Esophagus squamous epithelium (tissue), 5 donors: ENCODE data around the gene DNAJB12. TPM values are rescaled to one million over a fixed set of nuclear protein-coding genes. Genes with fewer than 3 reads are reported as not detected.
"Not testable (repeated sequence)": the region's sequence is repeated elsewhere in the genome, so short reads cannot be mapped to it uniquely, and the experiment has no call there.

Experiments
- DNase-seq: peaks from one replicate; lab custom pipeline; 2025; lab: John Stamatoyannopoulos, UW
- H3K27ac ChIP-seq, 4 donors: fragments of 200-600 bp; sonication (generic); one replicate each; pipeline ENCODE4 v1.5.1; 2016 to 2019; ENCODE audit warnings: mild to moderate bottlenecking in 1 of 4
- H3K27me3 ChIP-seq, 4 donors: fragments of 200-600 bp; sonication (generic); 1 replicate in 3 of 4; 2 replicates in 1 of 4; pipeline versions ENCODE4 v1.5.1 to v1.6.0; 2017 to 2021; ENCODE audit warnings: antibody characterized with exemption in 1 of 4
- H3K36me3 ChIP-seq, 3 donors: fragments of 200-600 bp; sonication (generic); one replicate each; pipeline ENCODE4 v1.5.1; 2016 to 2019
- H3K4me1 ChIP-seq, 3 donors: fragments of 200-600 bp; sonication (generic); one replicate each; pipeline ENCODE4 v1.5.1; 2017 to 2019
- H3K4me3 ChIP-seq, 4 donors: fragments of 200-600 bp; sonication (generic); 1 replicate in 3 of 4; 2 replicates in 1 of 4; pipeline ENCODE4 v1.5.1; 2016 to 2019; ENCODE audit warnings: mild to moderate bottlenecking in 2 of 4, moderate library complexity in 1 of 4
- H3K9me3 ChIP-seq, 3 donors: fragments of 200-600 bp; sonication (generic); one replicate each; pipeline ENCODE4 v1.5.1; 2016 to 2019
- CTCF ChIP-seq, 6 experiments: fragments of 450-650 bp in 4 of 6; fragments of 200-600 bp in 2 of 6; sonication (generic) in 2 of 6; IDR thresholded peaks; one replicate each; pipeline ENCODE4 v1.5.1; 2016 to 2019; ENCODE audit warnings: antibody characterized with exemption in 6 of 6, mild to moderate bottlenecking in 4 of 6, moderate library complexity in 4 of 6
- POLR2A ChIP-seq, 4 donors: fragments of 450-650 bp; IDR thresholded peaks; one replicate each; pipeline ENCODE4 v1.6.1; 2017; ENCODE audit warnings: antibody characterized with exemption in 4 of 4, mild to moderate bottlenecking in 4 of 4, moderate library complexity in 3 of 4
- whole genome bisulfite sequencing, 2 donors: methylation state at CpG; one replicate each; pipeline ENCODE4 v1.1.5; 2018; 5-methylcytosine and 5-hydroxymethylcytosine counted together
- intact Hi-C: fragments of 100-400 bp; cut with DNase I; formaldehyde crosslinking; loops from one replicate; pipeline ENCODE4 v1.15.0; 2022
- total RNA-seq, 4 donors: library from RNA; depleted of rRNA; stranded (reverse); fragments of >200 nt; gene quantifications; one replicate each; pipeline ENCODE4 v1.1.0, GENCODE V29; 2016
- donor health status: DM: yes; HTN: yes; CAD: no.

DNAJB12 gene
- total RNA-seq, 4 donors from 2014 or later, result 22.7 to 34.0 (median 23.8) TPM

GRCh38 chr10:72389014-72389413 lies 34.3 kb upstream of the DNAJB12 start:
- TF ChIP-seq POLR2A (IDR thresholded peaks at IDR 0.05) (no peak), CTCF (IDR thresholded peaks at IDR 0.05) (no peak)
- 95 to 100% methylated on average over 1 of the region's 1 CpG for WGBS, 2 donors
- Histone ChIP-seq H3K4me3 (no peak overlapping the region), H3K4me1 (no peaks in the 10 kb centered on the region), H3K27me3 (no peaks in the 10 kb centered on the region), H3K27ac (no peak overlapping the region), H3K9me3 (no peaks in the 10 kb centered on the region), H3K36me3 (peaks cover 0 to 3% (median 0%) of the 10 kb centered on the region in 3 donors)
- no peak for DNase-seq
- intact Hi-C loops, result no loop called here

GRCh38 chr10:72388062-72388461 lies 33.3 kb upstream of the DNAJB12 start:
- H3K9me3 ChIP-seq, result no peaks in the 10 kb centered on the region
- DNase-seq, result no peak
- H3K27ac ChIP-seq, result no peak overlapping the region
- H3K27me3 ChIP-seq, result no peaks in the 10 kb centered on the region
- no peak overlapping the region for H3K4me3 ChIP-seq
- H3K4me1 ChIP-seq, result no peaks in the 10 kb centered on the region
- H3K36me3 ChIP-seq, result peaks cover 0 to 3% (median 0%) of the 10 kb centered on the region in 3 donors
- no peak for TF ChIP-seq POLR2A (IDR thresholded peaks at IDR 0.05)
- TF ChIP-seq CTCF (IDR thresholded peaks at IDR 0.05), result no peak
- 93 to 97% methylated on average over 5 of the region's 5 CpGs for WGBS, 2 donors
- intact Hi-C loops, result no loop called here

- Histone ChIP-seq H3K27me3 (no peaks in the 10 kb centered on the region), H3K9me3 (no peaks in the 10 kb centered on the region), H3K4me3 (no peak overlapping the region), H3K4me1 (no peaks in the 10 kb centered on the region), H3K27ac (no peak overlapping the region), H3K36me3 (no peaks in the 10 kb centered on the region)
- TF ChIP-seq POLR2A (IDR thresholded peaks at IDR 0.05) (no peak), CTCF (IDR thresholded peaks at IDR 0.05) (no peak)
- intact Hi-C loops, result no loop called here
- 43 to 48% methylated on average over 3 of the region's 3 CpGs for WGBS, 2 donors
- no peak for DNase-seq
These were observed 32.3 kb upstream of the DNAJB12 start for GRCh38 chr10:72386916-72387586.

- H3K9me3 ChIP-seq, result no peaks in the 10 kb centered on the region
- 79 to 95% methylated on average over 3 to 4 of the region's 4 CpGs for WGBS, 2 donors
- DNase-seq, result no peak
- intact Hi-C loops, result no loop called here
- H3K27ac ChIP-seq, result no peak overlapping the region
- no peaks in the 10 kb centered on the region for H3K36me3 ChIP-seq
- no peaks in the 10 kb centered on the region for H3K27me3 ChIP-seq
- TF ChIP-seq CTCF (IDR thresholded peaks at IDR 0.05) (no peak), POLR2A (IDR thresholded peaks at IDR 0.05) (no peak)
- no peaks in the 10 kb centered on the region for H3K4me1 ChIP-seq
- no peak overlapping the region for H3K4me3 ChIP-seq
These were observed 31.0 kb upstream of the DNAJB12 start for GRCh38 chr10:72385724-72386123.

- DNase-seq, H3K27ac ChIP-seq, H3K4me3 ChIP-seq, H3K9me3 ChIP-seq, intact Hi-C loops, H3K27me3 ChIP-seq, H3K36me3 ChIP-seq, H3K4me1 ChIP-seq: not testable (repeated sequence)
- 59 to 71% methylated on average over 6 to 7 of the region's 7 CpGs for WGBS, 2 donors
These were observed 30.3 kb upstream of the DNAJB12 start for GRCh38 chr10:72384982-72385381.
